SHP77 treated with DMSO at 0.1 percent for 48 hours (cell line): ENCODE measurements around the gene ABCA13.
"Not testable (repeated sequence)": the region's sequence is repeated elsewhere in the genome, so short reads cannot be mapped to it uniquely, and the experiment has no call there.

Experiments used
- DNase-seq: peaks from one replicate; lab custom pipeline; 2025; lab: John Stamatoyannopoulos, UW

ABCA13 gene

GRCh38 chr7:48173756-48174382 is 2.6 kb downstream of the ABCA13 start:
- DNase-seq = no peak

GRCh38 chr7:48175019-48175418 is 3.8 kb downstream of the ABCA13 start:
- DNase-seq = no peak

GRCh38 chr7:48176356-48176893 is 5.2 kb downstream of the ABCA13 start:
- DNase-seq = no peak

GRCh38 chr7:48177271-48177670 is 6.0 kb downstream of the ABCA13 start:
- DNase-seq = no peak

- no peak for DNase-seq
Observed at GRCh38 chr7:48179496-48180030, 8.3 kb downstream of the ABCA13 start.

GRCh38 chr7:48180981-48181380 is 9.7 kb downstream of the ABCA13 start:
- no peak for DNase-seq

GRCh38 chr7:48182718-48183369 is 11.6 kb downstream of the ABCA13 start:
- DNase-seq = no peak

GRCh38 chr7:48183370-48183743 is 12.1 kb downstream of the ABCA13 start:
- no peak for DNase-seq

GRCh38 chr7:48183965-48184364 is 12.7 kb downstream of the ABCA13 start:
- DNase-seq = no peak

GRCh38 chr7:48188776-48189520 is 17.7 kb downstream of the ABCA13 start:
- DNase-seq = no peak

- no peak for DNase-seq
Observed at GRCh38 chr7:48192996-48193395, 21.7 kb downstream of the ABCA13 start.

- no peak for DNase-seq
Observed at GRCh38 chr7:48193421-48193820, 22.2 kb downstream of the ABCA13 start.

GRCh38 chr7:48200946-48201589 is 29.8 kb downstream of the ABCA13 start:
- not testable (repeated sequence) for DNase-seq

GRCh38 chr7:48202916-48203315 is 31.7 kb downstream of the ABCA13 start:
- not testable (repeated sequence) for DNase-seq

- no peak for DNase-seq
Observed at GRCh38 chr7:48207155-48207675, 36.0 kb downstream of the ABCA13 start.

GRCh38 chr7:48209004-48209600 is 37.8 kb downstream of the ABCA13 start:
- no peak for DNase-seq

GRCh38 chr7:48213226-48213625 is 42.0 kb downstream of the ABCA13 start:
- no peak for DNase-seq

- no peak for DNase-seq
Observed at GRCh38 chr7:48217266-48217665, 46.0 kb downstream of the ABCA13 start.

GRCh38 chr7:48217753-48218152 is 46.5 kb downstream of the ABCA13 start:
- no peak for DNase-seq

- no peak for DNase-seq
Observed at GRCh38 chr7:48224042-48224441, 52.8 kb downstream of the ABCA13 start.

GRCh38 chr7:48225101-48225500 is 53.8 kb downstream of the ABCA13 start:
- DNase-seq = no peak

- no peak for DNase-seq
Observed at GRCh38 chr7:48237354-48237753, 66.1 kb downstream of the ABCA13 start.
